GM18870 (cell line): ENCODE measurements around the gene OSBPL2.

Experiments
- ATAC-seq: cut with Tn5 transposase; IDR thresholded peaks from one replicate; pipeline ENCODE4 v1.9.1; 2021; ENCODE audit warnings: moderate library complexity; ENCODE audit not compliant: unreplicated experiment

OSBPL2 gene

DNA sequence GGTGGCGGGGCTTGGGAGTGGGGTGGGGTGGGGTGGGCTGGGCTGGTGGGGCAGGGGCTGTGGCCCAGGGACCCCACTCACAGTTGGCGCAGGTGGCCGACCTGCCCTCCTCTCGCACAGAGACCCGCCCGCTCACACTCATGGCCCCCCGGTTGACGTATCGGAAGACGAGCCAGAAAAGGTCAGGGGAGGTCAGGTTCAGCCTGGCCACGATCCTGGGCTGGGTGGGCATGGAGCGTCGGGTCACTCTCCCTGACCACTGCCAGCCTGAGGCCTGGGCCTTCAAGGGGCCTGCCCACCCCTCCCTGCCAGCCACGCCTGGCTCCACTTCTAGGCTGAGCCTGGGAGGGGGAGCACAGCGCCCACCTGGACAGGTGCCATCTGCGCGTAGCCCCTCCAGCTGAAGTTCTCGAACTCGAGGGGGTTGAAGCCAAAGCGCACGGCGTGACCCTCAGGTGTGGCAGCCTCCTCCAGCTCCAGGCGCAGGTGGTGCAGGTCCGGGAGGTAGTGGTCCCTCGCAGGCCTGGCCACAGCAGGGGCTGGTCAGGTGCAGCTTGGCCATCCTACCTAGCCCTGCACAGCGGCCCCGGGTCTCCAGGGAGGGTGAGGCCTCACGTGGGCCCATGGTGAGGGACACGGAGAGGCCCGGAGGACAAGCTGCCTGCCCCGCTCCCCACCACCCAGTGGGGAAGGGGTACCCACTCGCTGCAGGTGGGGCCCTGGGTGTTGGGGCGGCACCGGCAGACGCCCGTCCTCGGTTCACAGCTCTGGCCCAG, 95.7 kb downstream of the OSBPL2 start:
- ATAC-seq, result no peak

DNA sequence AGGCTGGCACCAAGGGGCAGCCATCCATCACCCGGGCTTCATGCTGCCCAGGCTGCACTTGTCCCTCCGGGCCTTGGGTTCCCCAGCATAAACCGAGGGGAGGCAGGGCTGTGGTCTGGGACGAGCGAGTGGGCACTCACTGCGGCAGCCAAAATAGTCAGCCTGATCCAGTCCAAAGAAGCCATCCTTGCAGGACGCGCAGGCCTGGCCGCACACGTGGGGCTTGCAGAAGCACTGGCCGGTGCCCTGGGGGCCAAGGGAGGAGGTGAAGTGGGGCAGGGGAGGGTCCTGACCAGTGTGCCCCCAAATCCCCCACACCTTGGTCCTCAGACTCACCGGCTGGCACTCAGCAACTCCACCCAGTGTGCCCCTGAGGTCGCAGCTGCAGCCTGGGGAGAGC, 96.6 kb downstream of the OSBPL2 start:
- no peak for ATAC-seq

DNA sequence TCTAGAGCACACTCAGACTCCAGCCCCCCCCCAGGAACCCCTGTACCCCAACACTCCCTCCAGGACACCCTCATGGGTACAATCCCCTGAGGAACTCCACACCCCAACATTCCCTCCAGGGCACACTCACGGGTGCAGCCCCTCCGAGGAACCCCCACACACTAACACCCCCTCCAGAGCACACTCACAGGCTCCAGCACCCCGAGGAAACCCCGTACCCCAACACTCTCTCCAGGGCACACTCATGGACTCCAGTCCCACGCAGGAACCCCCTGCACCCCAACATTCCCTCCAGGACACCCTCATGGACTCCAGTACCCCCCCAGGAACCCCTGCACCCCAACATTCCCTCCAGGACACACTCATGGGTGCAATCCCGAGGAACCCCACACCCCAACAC, 97.2 kb downstream of the OSBPL2 start:
- no peak for ATAC-seq

DNA sequence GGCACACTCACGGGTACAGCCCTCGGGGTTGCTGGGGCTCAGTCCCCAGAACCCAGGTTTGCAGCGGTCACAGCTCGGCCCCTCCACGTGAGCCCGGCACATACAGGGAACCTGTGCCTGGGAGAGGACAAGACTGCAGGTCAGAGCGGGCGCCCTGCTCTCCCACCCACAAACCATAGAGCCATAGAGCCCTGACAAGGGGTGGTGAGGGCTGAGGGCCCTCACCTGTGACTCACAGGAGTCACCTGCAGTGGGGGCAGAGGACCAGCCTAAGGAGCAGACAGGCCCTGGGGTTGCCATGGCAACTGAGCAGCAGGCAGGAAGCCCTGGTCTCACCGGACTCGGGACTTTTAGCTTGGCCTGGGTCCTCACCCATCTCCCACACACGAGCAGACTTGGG, 98.0 kb downstream of the OSBPL2 start:
- ATAC-seq, result no peak

DNA sequence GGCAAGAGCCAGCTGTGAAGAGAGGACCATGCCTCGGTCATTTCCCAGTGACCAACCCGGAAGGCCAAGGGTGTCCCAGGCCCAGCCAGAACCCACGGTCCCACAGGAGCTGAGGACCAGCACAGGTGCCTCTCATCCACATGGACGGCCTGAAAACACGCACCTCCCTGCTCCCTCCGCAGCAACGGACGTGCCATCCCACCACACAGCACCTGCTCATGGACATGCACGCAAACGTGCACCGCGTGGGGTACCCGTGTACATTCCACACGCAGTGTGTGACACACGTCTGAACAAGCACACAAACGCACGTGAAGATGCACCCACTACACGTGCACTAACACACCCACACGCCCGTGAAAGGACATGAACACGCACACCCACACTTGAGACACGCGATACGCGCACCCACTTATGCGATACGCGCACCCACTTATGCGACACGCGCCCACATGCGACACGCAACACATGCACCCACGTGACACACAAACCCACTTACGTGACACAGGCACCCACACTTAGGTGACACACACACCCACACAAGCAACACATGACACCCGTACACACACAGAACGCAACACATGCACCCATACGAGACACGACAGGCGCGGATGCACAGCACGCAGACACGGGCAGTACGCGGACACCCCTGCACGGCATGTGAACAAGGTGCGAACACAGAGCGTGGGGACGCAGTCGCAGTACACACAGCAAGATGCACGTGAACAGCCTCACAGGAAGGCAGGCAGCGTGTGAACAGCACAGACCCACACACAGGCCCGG, 98.6 kb downstream of the OSBPL2 start:
- ATAC-seq, result no peak

DNA sequence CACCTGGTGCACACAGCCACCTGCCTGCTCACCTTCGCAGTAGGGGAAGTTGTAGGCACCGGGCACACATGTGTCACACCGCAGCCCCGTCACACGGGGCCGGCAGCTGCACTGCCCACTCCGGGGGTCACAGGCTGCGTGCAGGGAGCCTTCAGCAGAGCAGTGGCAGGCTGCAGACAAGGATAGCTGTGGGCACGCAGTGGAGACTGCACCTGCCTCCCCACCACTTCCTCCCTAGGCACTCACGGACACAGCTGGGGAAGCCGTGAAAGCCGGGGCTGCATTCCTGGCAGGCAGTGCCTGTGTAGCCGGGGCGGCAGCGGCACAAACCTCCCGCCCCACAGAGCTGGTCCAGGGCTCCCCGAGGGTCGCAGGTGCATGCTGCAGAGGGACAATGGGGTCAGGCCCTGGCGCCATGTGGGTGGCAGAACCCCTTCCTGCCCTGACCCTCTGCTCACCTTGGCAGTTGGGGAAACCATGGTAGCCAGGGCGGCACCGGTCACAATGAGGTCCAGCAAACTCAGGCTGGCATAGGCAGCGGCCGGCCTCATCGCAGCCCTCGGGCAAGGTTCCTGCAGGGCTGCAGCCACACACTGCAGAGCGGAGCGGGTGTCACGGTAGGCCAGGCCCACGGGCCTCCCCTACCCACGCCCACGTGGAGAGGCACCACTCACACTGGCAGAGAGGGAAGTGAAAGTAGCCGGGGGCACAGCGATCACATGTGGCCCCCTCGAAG, 99.4 kb downstream of the OSBPL2 start:
- ATAC-seq, result no peak

DNA sequence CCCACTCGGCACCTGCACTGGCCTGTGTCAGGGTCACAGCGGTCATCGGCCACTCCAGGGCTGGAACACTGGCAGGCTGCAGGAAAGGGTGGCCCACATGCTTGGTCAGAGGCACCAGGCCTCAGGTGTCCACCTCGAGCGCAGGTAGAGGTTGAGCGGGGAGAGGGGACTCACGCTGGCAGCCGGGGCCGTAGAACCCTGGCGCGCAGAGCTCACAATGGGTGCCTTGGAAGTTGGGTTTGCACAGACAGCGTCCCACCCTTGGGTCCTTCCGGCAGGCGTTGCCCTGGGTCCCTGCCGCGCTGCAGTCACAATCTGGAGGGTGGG, 99.9 kb downstream of the OSBPL2 start:
- ATAC-seq, result no peak

DNA sequence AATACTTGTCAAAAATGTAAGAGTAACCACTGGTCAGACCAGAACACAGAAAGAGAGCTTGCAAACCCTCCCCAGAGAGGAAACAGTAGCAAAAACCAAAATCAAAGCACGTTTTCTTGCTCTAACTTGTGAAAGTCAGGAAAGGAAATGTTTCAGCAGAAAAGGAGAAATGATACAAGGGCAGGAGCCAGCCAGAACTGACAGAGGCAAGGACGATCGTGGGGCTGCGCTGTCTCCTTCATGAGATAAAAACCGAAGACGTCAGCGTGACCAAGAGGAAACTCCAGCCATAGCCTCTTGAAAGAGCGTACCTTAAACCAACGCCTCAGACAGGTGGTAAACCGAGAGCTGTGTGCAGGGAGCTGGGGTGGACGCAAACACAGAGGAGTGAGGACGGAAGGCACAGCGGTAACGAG, 101.3 kb downstream of the OSBPL2 start:
- ATAC-seq, result peak; percentile 65

DNA sequence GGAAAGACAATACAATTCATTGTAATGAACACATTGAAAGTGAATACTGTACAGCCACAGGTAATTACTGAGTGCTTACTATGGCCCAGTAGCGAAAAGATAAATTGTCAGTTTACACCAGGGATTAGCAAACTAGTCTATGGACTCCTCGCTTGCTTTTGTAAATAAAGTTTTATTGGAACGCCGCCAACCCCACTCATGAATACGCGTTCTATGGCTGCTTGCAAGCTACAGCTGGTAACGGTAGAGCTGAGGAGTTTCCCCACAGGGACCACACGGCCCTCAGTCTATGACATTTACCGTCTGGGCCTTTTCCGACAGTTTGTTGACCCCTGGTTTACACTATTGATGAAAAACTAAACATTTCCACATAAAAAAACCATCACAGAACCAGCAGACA, 104.6 kb downstream of the OSBPL2 start:
- ATAC-seq, result no peak

DNA sequence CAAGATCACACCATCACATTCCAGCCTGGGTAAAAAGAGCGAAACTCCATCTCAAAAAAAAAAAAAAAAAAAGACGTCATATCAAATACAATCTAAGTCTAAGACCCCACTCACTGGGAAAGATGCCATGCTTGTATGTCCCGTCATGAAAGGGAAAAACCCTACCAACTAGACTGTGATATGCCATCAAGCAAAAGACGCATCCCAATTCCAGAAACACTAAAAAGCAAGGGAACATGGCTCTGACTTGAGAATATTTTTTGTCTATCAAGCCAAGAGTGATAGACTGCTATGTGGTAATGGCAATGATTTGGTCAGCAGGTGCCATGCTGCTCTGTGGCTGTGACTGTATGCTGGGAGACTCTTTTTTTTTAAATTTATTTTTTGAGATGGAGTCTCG, 105.8 kb downstream of the OSBPL2 start:
- ATAC-seq, result no peak

DNA sequence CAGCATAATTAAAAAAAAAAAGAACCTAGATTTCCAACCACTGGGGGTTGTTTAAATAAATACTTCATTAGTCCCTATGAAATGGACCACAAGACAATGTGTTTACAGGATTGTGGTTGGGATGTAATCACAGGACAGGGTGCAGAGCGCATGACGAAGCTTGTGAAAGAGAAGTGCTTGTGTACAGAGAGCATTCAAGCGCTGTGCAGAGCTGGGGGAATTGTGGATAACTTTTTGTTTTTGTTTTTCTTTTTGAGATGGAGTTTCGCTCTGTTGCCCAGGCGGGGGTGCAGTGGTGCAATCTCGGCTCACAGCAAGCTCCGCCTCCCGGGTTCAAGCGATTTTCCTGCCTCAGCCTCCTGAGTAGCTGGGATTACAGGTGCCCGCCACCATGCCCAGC, 106.5 kb downstream of the OSBPL2 start:
- no peak for ATAC-seq
